ENCODE results near the gene TPGS2. TPM values are rescaled to one million over a fixed set of nuclear protein-coding genes. Genes with fewer than 3 reads are reported as not detected.

Gene TPGS2
- total and polyA plus RNA-seq, 2 of the 8 experiments (the other 6 are each of a cell fraction or from before 2014, with no cell fraction given), result 151 to 273 TPM

- H2BK120ac ChIP-seq (replicated peaks; ENCODE audit: low read depth, low read length), result no peak overlapping the region
- no peak for FAIRE-seq
- no peak overlapping the region for H2AFZ ChIP-seq (ENCODE audit: low read length)
- no peak overlapping the region for H3K4me2 ChIP-seq (ENCODE audit: insufficient read depth in 1 of 2, low read depth in 2 of 2, low read length in 2 of 2)
- H2AK5ac ChIP-seq (ENCODE audit: low read depth, low read length), result no peak overlapping the region
- H3K27me3 ChIP-seq (replicated peaks in 1 of 4; ENCODE audit: control insufficient read depth in 3 of 4, extremely low read depth in 1 of 4, insufficient read depth in 3 of 4, low read length in 3 of 4), result no peaks in the 10 kb centered on the region
- no peak overlapping the region for H4K8ac ChIP-seq (ENCODE audit: extremely low read depth, insufficient read depth, low read length)
- no peak overlapping the region for H2BK15ac ChIP-seq (ENCODE audit: low read length)
- H4K20me1 ChIP-seq (replicated peaks in 1 of 2; ENCODE audit: control insufficient read depth in 1 of 2, insufficient read depth in 2 of 2, low read length in 2 of 2), result peaks cover under 1 to 2% of the 10 kb centered on the region in 2 experiments
- no peak overlapping the region for H3K56ac ChIP-seq (replicated peaks; ENCODE audit: insufficient read length, low read depth, low read length)
- no peaks in the 10 kb centered on the region for H3K4me1 ChIP-seq (replicated peaks in 1 of 4; ENCODE audit: control insufficient read depth in 3 of 4, insufficient read depth in 4 of 4, low read length in 3 of 4)
- H2BK5ac ChIP-seq (ENCODE audit: low read depth, low read length), result no peak overlapping the region
- H3K4ac ChIP-seq (replicated peaks; ENCODE audit: insufficient read length, low read depth, low read length), result no peak overlapping the region
- H3K4me3 ChIP-seq (ENCODE audit: extremely low read depth in 1 of 4, insufficient read depth in 2 of 4, low read depth in 3 of 4, low read length in 4 of 4), result no peak overlapping the region
- H2BK12ac ChIP-seq (ENCODE audit: low read depth, low read length), result no peak overlapping the region
- peaks cover 6 to 43% (median 17%) of the 10 kb centered on the region in 4 experiments; a peak in 7 of 8 replicates for H3K36me3 ChIP-seq (ENCODE audit: control insufficient read depth in 2 of 4, insufficient read depth in 4 of 4, low read length in 3 of 4)
- H3K9me3 ChIP-seq (ENCODE audit: insufficient read depth in 2 of 2, low read depth in 1 of 2, low read length in 1 of 2), result no peaks in the 10 kb centered on the region
- no peak overlapping the region for H3K27ac ChIP-seq (ENCODE audit: low read depth, low read length)
- H2BK20ac ChIP-seq (ENCODE audit: low read length), result no peak overlapping the region
- 91% methylated on average over 3 of the region's 3 CpGs; no CpG with 5 or more reads in 1 of the 2 experiments for WGBS, 2 experiments (ENCODE audit: extremely low coverage in 1 of 2, insufficient coverage in 1 of 2, insufficient read length in 1 of 2, insufficient replicate concordance in 2 of 2, low coverage in 1 of 2, low lambda C conversion rate in 2 of 2, missing lambda C conversion rate in 1 of 2)
- POLR2A ChIA-PET (ENCODE audit: partially characterized antibody), result no interaction called here
- H4K5ac ChIP-seq (ENCODE audit: insufficient read length, low read depth, low read length), result no peak overlapping the region
- H3K23ac ChIP-seq (ENCODE audit: insufficient read length), result no peak overlapping the region
- no peaks in the 10 kb centered on the region; the same call in 1 of the 2 replicates for H3K79me1 ChIP-seq (ENCODE audit: low read depth, low read length)
- no peak overlapping the region for H3K14ac ChIP-seq (ENCODE audit: insufficient read length)
- CTCF ChIA-PET (ENCODE audit: partially characterized antibody), result interaction anchor here (0.7 to 1.4 kb wide), 4 partner anchors 25 to 297 kb away, joined by 3 to 4 read pairs (median 3); no protein-coding TSS in a partner anchor
- H3K9ac ChIP-seq (replicated peaks in 1 of 4; ENCODE audit: extremely low read depth in 1 of 4, low read depth in 3 of 4, low read length in 3 of 4), result no peak overlapping the region
- no peak for DNase-seq (ENCODE audit: low read depth in 1 of 2, low spot score in 2 of 2)
- no peaks in the 10 kb centered on the region for H3K23me2 ChIP-seq (ENCODE audit: low read depth, low read length)
- H3K79me2 ChIP-seq (ENCODE audit: control insufficient read depth in 1 of 2, insufficient read depth in 2 of 2, low read length in 2 of 2), result no peaks in the 10 kb centered on the region
- no peak overlapping the region for H3K18ac ChIP-seq (ENCODE audit: extremely low read depth, low read length)
- H4K91ac ChIP-seq (replicated peaks; ENCODE audit: insufficient read length, low read length), result no peak overlapping the region
- TF ChIP-seq BCL11A (IDR thresholded peaks at IDR 0.05; ENCODE audit: low read depth in 2 of 2, low read length in 2 of 2) (no peak), SP1 (IDR thresholded peaks at IDR 0.05; ENCODE audit: low read depth, low read length) (no peak), GTF2F1 (IDR thresholded peaks at IDR 0.05; ENCODE audit: borderline replicate concordance, low read depth, low read length) (no peak), JUN (IDR thresholded peaks at IDR 0.05; ENCODE audit: low read depth, low read length) (no peak), ZNF274 (IDR thresholded peaks at IDR 0.05; ENCODE audit: borderline replicate concordance, extremely low read depth, low read length) (no peak), CTCF (IDR thresholded peaks at IDR 0.05; ENCODE audit: control extremely low read depth in 1 of 3, insufficient read depth in 1 of 3, low read depth in 1 of 3, low read length in 3 of 3) (no peak), ATF3 (IDR thresholded peaks at IDR 0.05; ENCODE audit: insufficient read depth, low read depth, low read length) (no peak), RBBP5 (IDR thresholded peaks at IDR 0.05; ENCODE audit: borderline replicate concordance, low read depth, low read length) (no peak), BRCA1 (IDR thresholded peaks at IDR 0.05; ENCODE audit: low read depth, low read length) (no peak), CHD1 (IDR thresholded peaks at IDR 0.05; ENCODE audit: low read depth, low read length) (no peak), SRF (IDR thresholded peaks at IDR 0.05; ENCODE audit: low read depth, low read length) (no peak), KDM1A (IDR thresholded peaks at IDR 0.05; ENCODE audit: borderline replicate concordance, low read length) (no peak)
Observed at GRCh38 chr18:36813824-36814223, 15.0 kb downstream of the TPGS2 start.

Measured in H1 (cell line).